PC-3 (cell line): ENCODE results near the gene NIFK. TPM values are rescaled to one million over a fixed set of nuclear protein-coding genes. Genes with fewer than 3 reads are reported as not detected.
"Not testable (repeated sequence)": the region's sequence is repeated elsewhere in the genome, so short reads cannot be mapped to it uniquely, and the experiment has no call there.

Experiments used
- ATAC-seq: fragments of 200-7000 bp; cut with Tn5 transposase; 2 replicates; pipeline ENCODE4 v1.9.1; 2020; ENCODE audit warnings: mild to moderate bottlenecking, moderate library complexity
- BruUV-seq: library from RNA; stranded (reverse); fragments of 400-500 nt; replicated peaks from 2 replicates; lab custom pipeline; 2021; lab: Mats Ljungman, UMichigan
- CTCF ChIA-PET: fragments of 300-600 bp; sonication (Branson Sonifier 250); formaldehyde crosslinking; loops from one replicate; lab custom pipeline; 2022; ENCODE audit warnings: antibody characterized with exemption; lab: Charles Lee
- POLR2A ChIA-PET: fragments of 300-600 bp; sonication (Branson Sonifier 250); formaldehyde crosslinking; loops from one replicate; lab custom pipeline; 2022; ENCODE audit warnings: antibody characterized with exemption; ENCODE audit not compliant: unreplicated experiment; lab: Charles Lee
- DNase-seq: peaks from one replicate; pipeline ENCODE4 v3.0.0-alpha.2; 2015
- H2AFZ ChIP-seq: fragments of 300-600 bp; sonication (generic); 2 replicates; pipeline ENCODE4 v1.6.0; 2016; ENCODE audit warnings: antibody characterized with exemption, low read length
- H3F3A ChIP-seq: fragments of 300-600 bp; sonication (generic); one replicate; pipeline ENCODE4 v1.6.0; 2017; ENCODE audit warnings: antibody characterized with exemption, low read length, control low read depth, mild to moderate bottlenecking; ENCODE audit not compliant: unreplicated experiment
- H3K27ac ChIP-seq: fragments of 300-600 bp; sonication (generic); 2 replicates; pipeline ENCODE4 v1.5.1; 2016; ENCODE audit warnings: mild to moderate bottlenecking, low read length
- H3K27me3 ChIP-seq: fragments of 300-600 bp; sonication (generic); 2 replicates; pipeline ENCODE4 v1.6.1; 2016; ENCODE audit warnings: low read length, mixed read lengths
- H3K36me3 ChIP-seq: fragments of 300-600 bp; sonication (generic); 2 replicates; pipeline ENCODE4 v1.6.1; 2016; ENCODE audit warnings: low read depth, mixed run types, low read length, mixed read lengths
- H3K4me1 ChIP-seq: fragments of 300-600 bp; sonication (generic); 2 replicates; pipeline ENCODE4 v1.5.1; 2016; ENCODE audit warnings: low read length; ENCODE audit not compliant: insufficient read depth
- H3K4me2 ChIP-seq: fragments of 300-600 bp; sonication (generic); 2 replicates; pipeline ENCODE4 v1.6.0; 2016; ENCODE audit warnings: low read length
- H3K4me3 ChIP-seq: fragments of 300-600 bp; sonication (generic); 2 replicates; pipeline ENCODE4 v1.5.1; 2016; ENCODE audit warnings: mild to moderate bottlenecking, low read length, mixed read lengths
- H3K79me2 ChIP-seq: fragments of 300-600 bp; sonication (generic); 2 replicates; pipeline ENCODE4 v1.6.1; 2017; ENCODE audit warnings: low read length, mixed read lengths
- H3K9ac ChIP-seq: fragments of 300-600 bp; sonication (generic); 2 replicates; pipeline ENCODE4 v1.6.0; 2016; ENCODE audit warnings: mild to moderate bottlenecking, low read length
- H3K9me2 ChIP-seq: fragments of 300-600 bp; sonication (generic); replicated peaks from 2 replicates; pipeline ENCODE4 v1.6.1; 2016; ENCODE audit warnings: mixed run types, low read length, mixed read lengths
- H3K9me3 ChIP-seq: fragments of 300-600 bp; sonication (generic); 2 replicates; pipeline ENCODE4 v1.6.1; 2016; ENCODE audit warnings: low read length, mixed read lengths
- H4K20me1 ChIP-seq: fragments of 300-600 bp; sonication (generic); 2 replicates; pipeline ENCODE4 v1.6.1; 2016; ENCODE audit warnings: low read length, mixed read lengths
- CTCF ChIP-seq: fragments of 300-600 bp; sonication (generic); conservative IDR thresholded peaks from 2 replicates; pipeline ENCODE4 v1.5.1; 2017; ENCODE audit warnings: antibody characterized with exemption, low read depth, mild to moderate bottlenecking, low read length
- EZH2 ChIP-seq: fragments of 300-600 bp; sonication (generic); IDR thresholded peaks from one replicate; pipeline ENCODE4 v1.6.1; 2017; ENCODE audit warnings: antibody characterized with exemption, mild to moderate bottlenecking, low read length; ENCODE audit not compliant: unreplicated experiment
- EZH2phosphoT487 ChIP-seq: fragments of 300-600 bp; sonication (generic); IDR thresholded peaks from 2 replicates; pipeline ENCODE4 v1.6.1; 2018; ENCODE audit warnings: mild to moderate bottlenecking, antibody characterized with exemption, low read length, borderline replicate concordance
- intact Hi-C: fragments of 100-400 bp; cut with micrococcal nuclease; formaldehyde crosslinking; loops from 2 replicates; pipeline ENCODE4 v1.9.0; 2023
- total RNA-seq: library from RNA; depleted of rRNA; stranded (reverse); fragments of >200 nt; gene quantifications from 2 replicates; pipeline ENCODE4 v1.2.3, GENCODE V29; 2014

NIFK gene
- total RNA-seq, 1 experiment from 2014 or later = 64.1 TPM

GRCh38 chr2:121716126-121716525 is 20.5 kb downstream of the NIFK start:
- Histone ChIP-seq H2AFZ (no peak overlapping the region), H3K9me3 (no peaks in the 10 kb centered on the region), H3K27ac (no peak overlapping the region), H3K9ac (no peak overlapping the region), H3K27me3 (no peaks in the 10 kb centered on the region), H3K36me3 (no peaks in the 10 kb centered on the region), H3K4me1 (no peaks in the 10 kb centered on the region), H3K4me2 (no peak overlapping the region), H3F3A (no peaks in the 10 kb centered on the region), H3K79me2 (no peaks in the 10 kb centered on the region), H4K20me1 (no peaks in the 10 kb centered on the region), H3K4me3 (no peak overlapping the region), H3K9me2 (no peaks in the 10 kb centered on the region)
- ChIA-PET POLR2A (no interaction called here), CTCF (interaction anchor here (0.6 kb wide), 1 partner anchor 184 kb away, joined by 3 read pairs; no protein-coding TSS in a partner anchor)
- no peak for DNase-seq
- no peak for ATAC-seq
- TF ChIP-seq EZH2phosphoT487 (no peak), EZH2 (no peak)
- intact Hi-C loops = loop anchor here (5.0 kb wide), 1 partner anchor 69 kb away; the partner anchor contains the start of gene CLASP1
- no TSS peak for BruUV-seq

DNA sequence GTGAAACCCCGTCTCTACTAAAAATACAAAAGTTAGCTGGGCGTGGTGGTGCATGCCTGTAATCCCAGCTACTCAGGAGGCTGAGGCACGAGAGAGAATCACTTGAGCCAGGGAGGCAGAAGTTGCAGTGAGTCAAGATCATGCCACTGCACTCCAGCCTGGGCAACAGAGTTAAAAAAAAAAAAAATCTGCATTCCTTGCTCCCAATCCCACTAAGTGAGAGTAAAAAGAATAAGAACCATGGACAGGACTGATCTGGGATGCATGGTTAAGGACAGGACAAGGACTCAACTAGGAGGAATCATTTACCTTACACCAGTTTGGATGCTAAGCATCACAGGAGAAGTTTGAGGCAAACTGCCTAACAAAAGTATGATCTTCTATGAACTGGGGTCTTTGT is 25.2 kb downstream of the NIFK start:
- DNase-seq, H3K9me3 ChIP-seq, BruUV-seq, CTCF ChIA-PET, H4K20me1 ChIP-seq, H3F3A ChIP-seq, H3K4me2 ChIP-seq, intact Hi-C loops, H3K4me1 ChIP-seq, H3K79me2 ChIP-seq, H3K27me3 ChIP-seq, H2AFZ ChIP-seq, H3K36me3 ChIP-seq, H3K9ac ChIP-seq, H3K27ac ChIP-seq, H3K9me2 ChIP-seq, ATAC-seq, H3K4me3 ChIP-seq: not testable (repeated sequence)
- POLR2A ChIA-PET = interaction anchor here (0.7 kb wide), 1 partner anchor 179 kb away, joined by 4 read pairs; no protein-coding TSS in a partner anchor

GRCh38 chr2:121710470-121711170 is 26.1 kb downstream of the NIFK start:
- Histone ChIP-seq H3K36me3 (no peaks in the 10 kb centered on the region), H3K4me1 (peaks cover 7% of the 10 kb centered on the region), H3F3A (no peaks in the 10 kb centered on the region), H3K9me2 (no peaks in the 10 kb centered on the region), H3K9me3 (no peaks in the 10 kb centered on the region), H3K4me2 (peak overlapping the region; percentile 28; the same call in 1 of the 2 replicates), H3K79me2 (no peaks in the 10 kb centered on the region), H4K20me1 (no peaks in the 10 kb centered on the region), H3K27me3 (no peaks in the 10 kb centered on the region), H3K9ac (no peak overlapping the region), H2AFZ (no peak overlapping the region), H3K4me3 (no peak overlapping the region), H3K27ac (no peak overlapping the region)
- ChIA-PET POLR2A (interaction anchor here (0.7 kb wide), 1 partner anchor 178 kb away, joined by 4 read pairs; no protein-coding TSS in a partner anchor), CTCF (no interaction called here)
- no TSS peak for BruUV-seq
- ATAC-seq (no peak), DNase-seq (no peak)
- TF ChIP-seq EZH2 = no peak
- no peak for TF ChIP-seq EZH2phosphoT487
- no peak for TF ChIP-seq CTCF
- intact Hi-C loops = no loop called here
